Measurements from ENCODE around the gene NPTXR. TPM values are rescaled to one million over a fixed set of nuclear protein-coding genes. Genes with fewer than 3 reads are reported as not detected.

The NPTXR gene
- polyA plus RNA-seq, 1 experiment = 1.7 TPM

DNA sequence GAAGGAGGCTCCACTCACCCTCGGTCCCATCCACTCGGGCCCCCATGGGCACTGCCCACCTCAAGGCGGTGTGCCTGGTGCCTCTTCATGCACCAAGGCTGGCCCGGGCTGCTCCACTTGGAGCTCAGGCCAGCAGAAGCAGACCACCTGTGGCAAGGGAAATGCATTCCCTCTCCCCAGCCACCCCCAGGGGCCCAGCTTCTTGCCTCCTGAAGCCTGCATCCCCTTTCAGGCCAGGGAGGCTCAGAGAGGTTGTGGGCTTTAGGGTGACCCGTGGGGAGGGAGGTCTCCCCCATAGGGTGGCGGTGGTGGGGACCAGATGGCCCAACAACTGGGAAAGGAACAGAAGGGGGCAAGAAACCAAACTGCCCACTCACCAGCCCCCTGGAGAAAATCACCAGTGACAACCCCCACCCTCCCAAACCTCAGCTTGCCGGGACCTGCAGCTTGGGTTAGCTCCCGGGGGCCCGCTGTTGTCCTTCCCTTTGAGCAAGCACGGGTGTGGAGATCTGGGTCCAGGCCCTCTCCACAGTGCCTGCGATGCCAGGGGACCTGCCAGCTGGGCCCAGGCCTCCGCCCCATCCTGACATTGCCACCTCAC, 19.8 kb upstream of the NPTXR start:
- ChIA-PET POLR2A (interaction anchor here (0.6 kb wide), 1 partner anchor 342 kb away, joined by 4 read pairs; no protein-coding TSS in a partner anchor), CTCF (interaction anchor here (0.5 to 2.8 kb wide), 3 partner anchors 95 to 139 kb away, joined by 3 to 18 read pairs (median 3); no protein-coding TSS in a partner anchor)
- no peak overlapping the region for H3K27ac ChIP-seq (ENCODE audit: low read depth, low read length)
- H3K27me3 ChIP-seq (ENCODE audit: control insufficient read depth, insufficient read depth, low read length) = no peaks in the 10 kb centered on the region
- TF ChIP-seq, protein P1, sequence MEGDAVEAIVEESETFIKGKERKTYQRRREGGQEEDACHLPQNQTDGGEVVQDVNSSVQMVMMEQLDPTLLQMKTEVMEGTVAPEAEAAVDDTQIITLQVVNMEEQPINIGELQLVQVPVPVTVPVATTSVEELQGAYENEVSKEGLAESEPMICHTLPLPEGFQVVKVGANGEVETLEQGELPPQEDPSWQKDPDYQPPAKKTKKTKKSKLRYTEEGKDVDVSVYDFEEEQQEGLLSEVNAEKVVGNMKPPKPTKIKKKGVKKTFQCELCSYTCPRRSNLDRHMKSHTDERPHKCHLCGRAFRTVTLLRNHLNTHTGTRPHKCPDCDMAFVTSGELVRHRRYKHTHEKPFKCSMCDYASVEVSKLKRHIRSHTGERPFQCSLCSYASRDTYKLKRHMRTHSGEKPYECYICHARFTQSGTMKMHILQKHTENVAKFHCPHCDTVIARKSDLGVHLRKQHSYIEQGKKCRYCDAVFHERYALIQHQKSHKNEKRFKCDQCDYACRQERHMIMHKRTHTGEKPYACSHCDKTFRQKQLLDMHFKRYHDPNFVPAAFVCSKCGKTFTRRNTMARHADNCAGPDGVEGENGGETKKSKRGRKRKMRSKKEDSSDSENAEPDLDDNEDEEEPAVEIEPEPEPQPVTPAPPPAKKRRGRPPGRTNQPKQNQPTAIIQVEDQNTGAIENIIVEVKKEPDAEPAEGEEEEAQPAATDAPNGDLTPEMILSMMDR (IDR thresholded peaks at IDR 0.05; ENCODE audit: low read depth, low read length) = no peak
- H3K4me3 ChIP-seq (ENCODE audit: low read depth, low read length) = no peak overlapping the region
- H3K9me3 ChIP-seq (ENCODE audit: control insufficient read depth, insufficient read depth, low read length) = no peaks in the 10 kb centered on the region; the same call in 1 of the 2 replicates
- no peak for DNase-seq (ENCODE audit: low read depth, low spot score)

DNA sequence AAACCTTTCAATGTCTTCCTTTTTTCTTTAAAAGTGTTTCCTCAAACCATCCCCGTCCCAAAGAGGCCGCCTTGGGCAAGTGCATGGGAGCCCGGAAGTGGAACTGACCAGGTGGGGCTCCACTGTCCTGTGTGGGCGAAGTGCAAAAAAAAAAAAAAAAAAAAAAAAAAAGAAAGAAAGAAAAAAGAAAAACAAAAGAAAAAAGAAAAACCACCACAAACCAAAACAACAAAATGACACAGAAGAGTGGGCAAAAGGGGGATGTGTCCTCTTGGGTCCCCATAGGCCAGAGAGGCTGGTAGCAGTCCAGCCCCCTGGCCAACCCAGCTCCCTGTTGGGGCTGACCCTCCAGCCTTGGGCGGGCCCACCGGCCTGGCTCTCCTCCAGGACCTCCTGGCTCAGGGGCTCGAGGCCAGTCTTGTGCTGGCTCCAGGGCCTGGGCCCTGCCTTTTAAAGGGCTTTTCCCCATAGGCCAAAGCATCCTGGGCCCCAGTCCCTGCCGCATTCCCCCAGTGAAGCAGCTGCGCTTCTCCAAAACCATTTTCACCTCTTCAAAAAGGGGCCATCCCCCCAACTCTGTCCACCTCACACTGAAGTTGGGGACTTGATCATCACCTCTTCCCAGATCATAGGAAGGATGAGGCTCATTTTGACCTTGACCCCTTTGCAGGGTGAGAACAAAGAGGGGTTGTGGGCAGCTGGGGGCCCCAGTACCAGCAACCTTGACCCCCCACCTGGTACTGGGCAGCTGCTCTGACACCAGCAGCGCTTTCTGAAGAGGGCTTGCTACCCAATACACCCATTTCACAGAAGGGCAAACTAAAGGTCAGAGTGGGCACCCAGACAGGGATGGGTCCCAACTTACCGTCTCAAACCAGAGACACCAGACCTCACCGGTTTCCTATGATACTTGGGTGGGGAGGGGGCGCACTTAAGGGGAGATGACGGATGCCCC, 18.8 kb upstream of the NPTXR start:
- Histone ChIP-seq H3K9me3 (ENCODE audit: control insufficient read depth, insufficient read depth, low read length) (no peaks in the 10 kb centered on the region; the same call in 1 of the 2 replicates), H3K27me3 (ENCODE audit: control insufficient read depth, insufficient read depth, low read length) (no peaks in the 10 kb centered on the region), H3K27ac (ENCODE audit: low read depth, low read length) (no peak overlapping the region), H3K4me3 (ENCODE audit: low read depth, low read length) (no peak overlapping the region)
- ChIA-PET POLR2A (interaction anchor here (0.6 kb wide), 1 partner anchor 9 kb away, joined by 4 read pairs; no protein-coding TSS in a partner anchor), CTCF (interaction anchor here (0.7 to 2.8 kb wide), 3 partner anchors 8 to 94 kb away, joined by 3 to 18 read pairs (median 15); no protein-coding TSS in a partner anchor)
- DNase-seq (ENCODE audit: low read depth, low spot score) = no peak
- TF ChIP-seq, protein P1 (IDR thresholded peaks at IDR 0.05; ENCODE audit: low read depth, low read length) = no peak

GRCh38 chr22:38861927-38862326, 18.1 kb upstream of the NPTXR start:
- Histone ChIP-seq H3K4me3 (ENCODE audit: low read depth, low read length) (no peak overlapping the region), H3K9me3 (ENCODE audit: control insufficient read depth, insufficient read depth, low read length) (no peaks in the 10 kb centered on the region; the same call in 1 of the 2 replicates), H3K27ac (ENCODE audit: low read depth, low read length) (peak overlapping the region; percentile 11), H3K27me3 (ENCODE audit: control insufficient read depth, insufficient read depth, low read length) (peaks cover 5% of the 10 kb centered on the region)
- ChIA-PET CTCF (interaction anchor here (0.7 to 2.8 kb wide), 3 partner anchors 9 to 93 kb away, joined by 3 to 18 read pairs (median 15); no protein-coding TSS in a partner anchor), POLR2A (no interaction called here)
- DNase-seq (ENCODE audit: low read depth, low spot score) = no peak
- TF ChIP-seq, protein P1 (IDR thresholded peaks at IDR 0.05; ENCODE audit: low read depth, low read length) = no peak

GRCh38 chr22:38861170-38861876, 17.5 kb upstream of the NPTXR start:
- H3K27ac ChIP-seq (ENCODE audit: low read depth, low read length) = no peak overlapping the region
- CTCF ChIA-PET = interaction anchor here (0.7 to 2.8 kb wide), 5 partner anchors 8 to 141 kb away, joined by 3 to 18 read pairs (median 3); no protein-coding TSS in a partner anchor
- H3K9me3 ChIP-seq (ENCODE audit: control insufficient read depth, insufficient read depth, low read length) = no peaks in the 10 kb centered on the region; the same call in 1 of the 2 replicates
- peaks cover 6% of the 10 kb centered on the region for H3K27me3 ChIP-seq (ENCODE audit: control insufficient read depth, insufficient read depth, low read length)
- DNase-seq (ENCODE audit: low read depth, low spot score) = no peak
- POLR2A ChIA-PET = no interaction called here
- H3K4me3 ChIP-seq (ENCODE audit: low read depth, low read length) = no peak overlapping the region
- TF ChIP-seq, protein P1 (IDR thresholded peaks at IDR 0.05; ENCODE audit: low read depth, low read length) = peak; percentile 46
